Astrocyte (in vitro differentiated cells and primary cell): ENCODE data around the gene LRRC7. TPM values are rescaled to one million over a fixed set of nuclear protein-coding genes. Genes with fewer than 3 reads are reported as not detected.

Source experiments
- DNase-seq: peaks from one replicate; pipeline ENCODE4 v3.0.0-alpha.2; 2010; ENCODE audit warnings: low read depth
- FAIRE-seq: peaks from 2 replicates; lab custom pipeline; 2011; peaks lifted over from hg19 to GRCh38; lab: Jason Lieb, UNC
- H2AFZ ChIP-seq: 2 replicates; pipeline ENCODE4 v1.6.0; 2012; ENCODE audit warnings: low read depth, low read length, inconsistent platforms
- H3K27ac ChIP-seq: 2 replicates; pipeline ENCODE4 v1.5.1; 2011; ENCODE audit warnings: low read depth, low read length, inconsistent platforms
- H3K27me3 ChIP-seq: 2 replicates; pipeline ENCODE4 v1.6.0; 2011; ENCODE audit warnings: low read length, inconsistent platforms; ENCODE audit not compliant: insufficient read depth
- H3K36me3 ChIP-seq: 2 replicates; pipeline ENCODE4 v1.5.1; 2011; ENCODE audit warnings: low read length, inconsistent platforms; ENCODE audit not compliant: insufficient read depth
- H3K4me1 ChIP-seq: 2 replicates; pipeline ENCODE4 v1.5.1; 2011; ENCODE audit warnings: low read length, inconsistent platforms; ENCODE audit not compliant: insufficient read depth
- H3K4me2 ChIP-seq: 2 replicates; pipeline ENCODE4 v1.6.0; 2012; ENCODE audit warnings: low read length, inconsistent platforms
- H3K4me3 ChIP-seq: 2 replicates; pipeline ENCODE4 v1.5.1; 2011; ENCODE audit warnings: low read depth, mild to moderate bottlenecking, low read length, inconsistent platforms; ENCODE audit not compliant: insufficient read depth
- H3K79me2 ChIP-seq: 2 replicates; pipeline ENCODE4 v1.6.0; 2012; ENCODE audit warnings: mild to moderate bottlenecking, low read length, inconsistent platforms; ENCODE audit not compliant: insufficient read depth
- H3K9ac ChIP-seq: 2 replicates; pipeline ENCODE4 v1.6.0; 2012; ENCODE audit warnings: mild to moderate bottlenecking, low read length, inconsistent platforms
- H3K9me3 ChIP-seq: 2 replicates; pipeline ENCODE4 v1.5.1; 2012; ENCODE audit warnings: low read depth, mild to moderate bottlenecking, low read length, inconsistent platforms; ENCODE audit not compliant: insufficient read depth
- H4K20me1 ChIP-seq: 2 replicates; pipeline ENCODE4 v1.6.0; 2012; ENCODE audit warnings: low read length, inconsistent platforms; ENCODE audit not compliant: insufficient read depth
- H3K27ac Mint-ChIP-seq: one replicate; pipeline ENCODE4 v1.8.0; 2021; ENCODE audit warnings: mild to moderate bottlenecking, mixed read lengths; ENCODE audit not compliant: unreplicated experiment
- H3K27me3 Mint-ChIP-seq: one replicate; pipeline ENCODE4 v1.8.0; 2021; ENCODE audit warnings: low read depth, mixed read lengths; ENCODE audit not compliant: unreplicated experiment
- H3K36me3 Mint-ChIP-seq: one replicate; pipeline ENCODE4 v1.8.0; 2021; ENCODE audit warnings: low read depth, mixed read lengths; ENCODE audit not compliant: unreplicated experiment
- H3K4me1 Mint-ChIP-seq: one replicate; pipeline ENCODE4 v1.8.0; 2021; ENCODE audit warnings: low read depth, mixed read lengths; ENCODE audit not compliant: unreplicated experiment
- H3K4me3 Mint-ChIP-seq: one replicate; pipeline ENCODE4 v1.8.0; 2021; ENCODE audit warnings: mild to moderate bottlenecking, moderate library complexity, mixed read lengths; ENCODE audit not compliant: unreplicated experiment
- H3K9me3 Mint-ChIP-seq: one replicate; pipeline ENCODE4 v1.8.0; 2021; ENCODE audit warnings: mild to moderate bottlenecking, mixed read lengths; ENCODE audit not compliant: unreplicated experiment
- CTCF ChIP-seq: IDR thresholded peaks from 2 replicates; pipeline ENCODE4 v1.5.1; 2011; ENCODE audit warnings: low read depth, mild to moderate bottlenecking, inconsistent platforms, low read length, moderate library complexity; ENCODE audit not compliant: insufficient read depth
- EZH2 ChIP-seq: IDR thresholded peaks from 2 replicates; pipeline ENCODE4 v1.6.1; 2012; ENCODE audit warnings: mild to moderate bottlenecking, low read length, inconsistent platforms; ENCODE audit not compliant: insufficient read depth
- total RNA-seq: library from RNA; stranded (reverse); gene quantifications from 2 replicates; pipeline ENCODE4 v1.2.1, GENCODE V29; 2021

Gene LRRC7
- total RNA-seq, 1 donor from 2014 or later: 0.27 TPM

DNA sequence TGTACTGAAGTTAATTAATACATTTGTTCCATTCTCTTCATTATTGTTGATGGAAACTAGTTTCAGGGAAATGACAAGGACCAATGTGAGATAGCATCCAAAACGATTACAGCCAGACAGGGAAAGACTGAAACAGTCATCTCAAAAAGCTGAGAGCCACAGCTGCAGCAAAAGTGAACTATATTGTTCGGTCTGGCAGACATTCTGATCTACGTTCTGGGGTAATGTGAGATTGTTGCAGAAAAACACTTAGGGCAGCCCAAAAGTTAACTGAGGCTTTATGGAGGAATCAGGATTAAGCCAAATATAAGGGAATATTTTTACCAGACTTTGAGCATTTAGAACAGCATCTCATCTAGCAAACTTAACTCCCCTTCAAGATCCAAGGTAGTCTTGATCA lies 524.8 kb downstream of the LRRC7 start:
- Histone ChIP-seq H3K4me3 (no peak overlapping the region), H3K36me3 (no peaks in the 10 kb centered on the region), H3K4me1 (peaks cover 9% of the 10 kb centered on the region), H3K79me2 (no peaks in the 10 kb centered on the region), H3K9ac (no peak overlapping the region), H4K20me1 (no peaks in the 10 kb centered on the region), H3K4me2 (no peak overlapping the region), H3K9me3 (no peaks in the 10 kb centered on the region), H3K27ac (no peak overlapping the region), H2AFZ (no peak overlapping the region), H3K27me3 (no peaks in the 10 kb centered on the region)
- H3K4me1 Mint-ChIP-seq: peaks cover 43% of the 10 kb centered on the region
- no peaks in the 10 kb centered on the region for H3K9me3 Mint-ChIP-seq
- no peak overlapping the region for H3K4me3 Mint-ChIP-seq
- peak overlapping the region; percentile 97 for H3K27ac Mint-ChIP-seq
- no peaks in the 10 kb centered on the region for H3K27me3 Mint-ChIP-seq
- TF ChIP-seq EZH2: no peak
- no peak for FAIRE-seq
- H3K36me3 Mint-ChIP-seq: no peaks in the 10 kb centered on the region
- no peak for DNase-seq

GRCh38 chr1:70093250-70093975 lies 525.7 kb downstream of the LRRC7 start:
- peaks cover 9% of the 10 kb centered on the region for H3K4me1 ChIP-seq
- Mint-ChIP-seq H3K9me3 (no peaks in the 10 kb centered on the region), H3K4me1 (peaks cover 43% of the 10 kb centered on the region), H3K4me3 (no peak overlapping the region), H3K36me3 (no peaks in the 10 kb centered on the region), H3K27me3 (no peaks in the 10 kb centered on the region), H3K27ac (no peak overlapping the region)
- no peak overlapping the region for H3K27ac ChIP-seq
- DNase-seq (no peak), FAIRE-seq (no peak)
- H3K36me3 ChIP-seq: no peaks in the 10 kb centered on the region
- H3K4me3 ChIP-seq: no peak overlapping the region
- TF ChIP-seq CTCF (no peak), EZH2 (no peak)
- no peaks in the 10 kb centered on the region for H3K79me2 ChIP-seq
- no peaks in the 10 kb centered on the region for H4K20me1 ChIP-seq
- no peaks in the 10 kb centered on the region for H3K9me3 ChIP-seq
- no peak overlapping the region for H3K9ac ChIP-seq
- H3K27me3 ChIP-seq: no peaks in the 10 kb centered on the region
- H2AFZ ChIP-seq: no peak overlapping the region
- H3K4me2 ChIP-seq: no peak overlapping the region

GRCh38 chr1:70101231-70101630 lies 533.5 kb downstream of the LRRC7 start:
- no peak for DNase-seq
- Mint-ChIP-seq H3K27me3 (no peaks in the 10 kb centered on the region), H3K4me3 (no peak overlapping the region), H3K9me3 (no peaks in the 10 kb centered on the region), H3K36me3 (no peaks in the 10 kb centered on the region), H3K4me1 (no peaks in the 10 kb centered on the region), H3K27ac (no peak overlapping the region)
- H3K4me1 ChIP-seq: no peaks in the 10 kb centered on the region
- H3K79me2 ChIP-seq: no peaks in the 10 kb centered on the region
- no peak for FAIRE-seq
- H2AFZ ChIP-seq: no peak overlapping the region
- no peak overlapping the region for H3K4me3 ChIP-seq
- H3K27ac ChIP-seq: no peak overlapping the region
- H3K4me2 ChIP-seq: no peak overlapping the region
- H3K9ac ChIP-seq: no peak overlapping the region
- no peaks in the 10 kb centered on the region for H3K27me3 ChIP-seq
- no peak for TF ChIP-seq CTCF
- TF ChIP-seq EZH2: no peak
- no peaks in the 10 kb centered on the region for H4K20me1 ChIP-seq
- H3K9me3 ChIP-seq: no peaks in the 10 kb centered on the region
- H3K36me3 ChIP-seq: no peaks in the 10 kb centered on the region
